Lower leg skin (tissue), 4 donors: Measurements from ENCODE around the gene DIS3L. TPM values are rescaled to one million over a fixed set of nuclear protein-coding genes. Genes with fewer than 3 reads are reported as not detected.

ENCODE experiments used
- DNase-seq, 2 donors: peaks; one replicate each; pipeline ENCODE4 v3.0.0-alpha.2; 2019; ENCODE audit warnings: low spot score in 2 of 2
- H3K4me3 ChIP-seq: fragments of 200-600 bp; sonication (generic); 2 replicates; pipeline ENCODE4 v1.5.1; 2017; ENCODE audit warnings: mild to moderate bottlenecking, low read depth; ENCODE audit not compliant: poor library complexity, severe bottlenecking
- POLR2A ChIP-seq, 2 donors: fragments of 450-650 bp; IDR thresholded peaks; one replicate each; pipeline ENCODE4 v1.6.1; 2016 to 2017; ENCODE audit warnings: antibody characterized with exemption in 2 of 2, mild to moderate bottlenecking in 1 of 2, moderate library complexity in 1 of 2
- WGBS, 2 donors: methylation state at CpG; one replicate each; pipeline ENCODE4 v1.1.5; 2018; 5-methylcytosine and 5-hydroxymethylcytosine counted together
- intact Hi-C: fragments of 100-400 bp; cut with DNase I; formaldehyde crosslinking; loops from one replicate; pipeline ENCODE4 v1.15.0; 2023; ENCODE audit warnings: low total_unique reads
- total RNA-seq, 4 donors: library from RNA; depleted of rRNA; stranded (reverse); fragments of >200 nt; gene quantifications; one replicate each; pipeline ENCODE4 v1.1.0, GENCODE V29; 2016
- TF ChIP-seq, protein P1 (sequence below), 3 donors: fragments of 450-650 bp; IDR thresholded peaks; one replicate each; pipeline ENCODE4 v1.5.1; 2016; ENCODE audit warnings: antibody characterized with exemption in 3 of 3, mild to moderate bottlenecking in 3 of 3, moderate library complexity in 2 of 3

DIS3L gene
- total RNA-seq, 4 donors from 2014 or later = 12.9 to 19.7 (median 17.1) TPM

DNA sequence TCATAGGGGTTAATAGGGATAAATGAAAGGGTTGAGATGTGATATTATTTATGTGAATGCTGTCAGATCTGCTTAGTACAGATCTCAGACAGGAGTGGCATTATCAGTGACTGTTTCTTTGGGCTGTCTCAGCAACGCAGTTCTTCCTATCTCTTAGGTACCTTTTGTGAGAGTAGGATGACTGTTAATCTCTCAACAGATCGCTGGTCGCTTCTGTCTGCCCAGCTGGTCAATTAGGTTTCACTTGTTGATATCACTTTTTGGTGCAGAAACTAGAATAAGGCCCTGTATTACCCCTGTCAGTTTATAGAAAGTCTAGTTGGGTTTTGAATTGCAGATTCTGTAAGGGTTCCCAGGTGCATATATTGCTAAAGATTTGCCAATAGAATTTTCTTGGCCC, 16.5 kb downstream of the DIS3L start:
- no peak overlapping the region for H3K4me3 ChIP-seq
- no peak for TF ChIP-seq POLR2A (IDR thresholded peaks at IDR 0.05)
- TF ChIP-seq, protein P1, sequence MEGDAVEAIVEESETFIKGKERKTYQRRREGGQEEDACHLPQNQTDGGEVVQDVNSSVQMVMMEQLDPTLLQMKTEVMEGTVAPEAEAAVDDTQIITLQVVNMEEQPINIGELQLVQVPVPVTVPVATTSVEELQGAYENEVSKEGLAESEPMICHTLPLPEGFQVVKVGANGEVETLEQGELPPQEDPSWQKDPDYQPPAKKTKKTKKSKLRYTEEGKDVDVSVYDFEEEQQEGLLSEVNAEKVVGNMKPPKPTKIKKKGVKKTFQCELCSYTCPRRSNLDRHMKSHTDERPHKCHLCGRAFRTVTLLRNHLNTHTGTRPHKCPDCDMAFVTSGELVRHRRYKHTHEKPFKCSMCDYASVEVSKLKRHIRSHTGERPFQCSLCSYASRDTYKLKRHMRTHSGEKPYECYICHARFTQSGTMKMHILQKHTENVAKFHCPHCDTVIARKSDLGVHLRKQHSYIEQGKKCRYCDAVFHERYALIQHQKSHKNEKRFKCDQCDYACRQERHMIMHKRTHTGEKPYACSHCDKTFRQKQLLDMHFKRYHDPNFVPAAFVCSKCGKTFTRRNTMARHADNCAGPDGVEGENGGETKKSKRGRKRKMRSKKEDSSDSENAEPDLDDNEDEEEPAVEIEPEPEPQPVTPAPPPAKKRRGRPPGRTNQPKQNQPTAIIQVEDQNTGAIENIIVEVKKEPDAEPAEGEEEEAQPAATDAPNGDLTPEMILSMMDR (IDR thresholded peaks at IDR 0.05) = no peak
- intact Hi-C loops = no loop called here
- WGBS, 2 donors = 91 to 93% methylated on average over 3 of the region's 3 CpGs
- no peak for DNase-seq

DNA sequence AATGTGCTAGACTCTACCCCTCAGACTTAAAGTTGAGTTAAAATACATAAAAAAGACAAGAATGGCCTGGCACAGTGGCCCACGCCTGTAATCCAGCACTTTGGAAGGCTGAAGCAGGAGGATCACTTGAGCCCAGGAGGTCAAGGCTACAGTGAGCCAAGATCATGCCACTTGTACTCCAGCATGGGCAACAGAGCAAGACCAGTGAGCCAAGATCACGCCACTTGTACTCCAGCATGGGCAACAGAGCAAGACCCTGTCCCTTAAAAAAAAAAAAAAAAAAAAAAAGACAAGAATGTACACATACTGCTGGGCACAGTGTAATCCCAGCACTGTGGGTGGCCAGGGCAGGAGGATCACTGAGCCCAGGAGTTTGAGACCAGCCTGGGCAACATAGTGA, 17.4 kb downstream of the DIS3L start:
- no peak for DNase-seq

DNA sequence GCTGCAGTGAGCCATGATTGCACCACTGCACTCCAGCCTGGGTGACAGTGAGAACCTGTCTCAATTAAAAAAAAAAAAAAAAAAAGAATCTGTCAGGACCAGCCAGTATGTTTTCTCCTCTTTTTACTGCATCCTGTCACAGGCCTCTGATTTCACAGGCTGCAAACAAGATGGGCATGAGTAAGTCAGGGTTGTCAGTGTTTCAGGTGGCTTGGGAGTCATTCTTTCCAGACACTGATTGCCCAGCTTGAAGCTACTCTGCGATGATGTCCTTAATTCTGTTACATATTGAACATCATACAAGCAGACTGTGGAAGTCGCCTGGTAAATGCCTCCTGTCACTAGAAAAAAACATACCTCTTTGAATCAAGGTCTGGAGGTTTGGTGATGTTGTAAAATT, 18.8 kb downstream of the DIS3L start:
- no peak for TF ChIP-seq POLR2A (IDR thresholded peaks at IDR 0.05)
- TF ChIP-seq, protein P1 (IDR thresholded peaks at IDR 0.05) = no peak

More for the DNA sequence above, 17.4 kb downstream of the DIS3L start:
- WGBS, 2 donors = 95 to 98% methylated on average over 2 of the region's 2 CpGs
- H3K4me3 ChIP-seq = no peak overlapping the region
- TF ChIP-seq, protein P1 (IDR thresholded peaks at IDR 0.05) = no peak
- no peak for TF ChIP-seq POLR2A (IDR thresholded peaks at IDR 0.05)
- intact Hi-C loops = no loop called here

GRCh38 chr15:66323312-66323928, 30.1 kb downstream of the DIS3L start:
- intact Hi-C loops = no loop called here
- 82 to 83% methylated on average over 12 of the region's 12 CpGs for WGBS, 2 donors
- H3K4me3 ChIP-seq = no peak overlapping the region
- TF ChIP-seq POLR2A (IDR thresholded peaks at IDR 0.05) = no peak
- TF ChIP-seq, protein P1 (IDR thresholded peaks at IDR 0.05) = no peak
- no peak for DNase-seq

More for the DNA sequence above, 18.8 kb downstream of the DIS3L start:
- H3K4me3 ChIP-seq = no peak overlapping the region
- WGBS, 2 donors = 86 to 90% methylated on average over 2 of the region's 2 CpGs
- no peak for DNase-seq
- intact Hi-C loops = no loop called here

DNA sequence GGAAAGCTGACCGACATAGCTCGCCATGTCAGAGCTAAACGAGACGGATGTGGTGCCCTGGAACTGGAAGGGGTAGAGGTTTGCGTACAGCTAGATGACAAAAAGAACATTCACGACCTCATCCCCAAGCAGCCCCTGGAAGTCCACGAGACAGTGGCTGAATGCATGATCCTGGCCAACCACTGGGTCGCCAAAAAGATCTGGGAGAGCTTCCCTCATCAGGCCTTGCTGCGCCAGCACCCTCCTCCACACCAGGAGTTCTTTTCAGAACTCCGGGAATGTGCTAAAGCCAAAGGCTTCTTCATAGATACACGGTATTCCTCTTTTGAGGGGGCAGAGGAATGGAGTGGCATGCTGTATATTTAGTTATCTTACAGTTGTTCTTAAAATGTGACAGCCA, 32.7 kb downstream of the DIS3L start:
- intact Hi-C loops = no loop called here

More for the DNA sequence above, 32.7 kb downstream of the DIS3L start:
- TF ChIP-seq, protein P1 (IDR thresholded peaks at IDR 0.05) = no peak
- no peak for TF ChIP-seq POLR2A (IDR thresholded peaks at IDR 0.05)
- no peak for DNase-seq
- H3K4me3 ChIP-seq = no peak overlapping the region
- WGBS, 2 donors = 92 to 93% methylated on average over 11 of the region's 11 CpGs
